HepG2 (cell line): ENCODE data around the gene KIF25. TPM values are rescaled to one million over a fixed set of nuclear protein-coding genes. Genes with fewer than 3 reads are reported as not detected.

ENCODE experiments used
- ATAC-seq: fragments of 200-7000 bp; cut with Tn5 transposase; 3 replicates; pipeline ENCODE4 v1.9.1; 2020; ENCODE audit warnings: mild to moderate bottlenecking, moderate library complexity
- BruUV-seq: library from RNA; stranded (reverse); fragments of 400-500 nt; replicated peaks from 2 replicates; lab custom pipeline; 2021; lab: Mats Ljungman, UMichigan
- CTCF ChIA-PET: fragments of 300-600 bp; formaldehyde crosslinking; extraction: SDS; loops from one replicate; lab custom pipeline; 2021; ENCODE audit warnings: low total read pairs, inconsistent platforms, low intra/inter-chr PET ratio; lab: Yijun Ruan, JAX
- POLR2A ChIA-PET: fragments of 350-600 bp; sonication (Branson Sonifier 250); formaldehyde crosslinking; loops from one replicate; lab custom pipeline; 2020; ENCODE audit warnings: antibody characterized with exemption, inconsistent platforms; lab: Yijun Ruan, JAX
- DNase-seq: peaks from one replicate; pipeline ENCODE4 v3.0.0-alpha.2; 2015; ENCODE audit warnings: low spot score
- FAIRE-seq: peaks from 3 replicates; lab custom pipeline; 2011; peaks lifted over from hg19 to GRCh38; lab: Jason Lieb, UNC
- H2AFZ ChIP-seq: one replicate; pipeline ENCODE4 v1.6.1; 2011; ENCODE audit warnings: low read length, inconsistent platforms
- H3K27ac ChIP-seq: fragments of 300-600 bp; 3 replicates; pipeline ENCODE4 v1.8.0; 2011; ENCODE audit warnings: mixed run types, mild to moderate bottlenecking, mixed read lengths, low read length, inconsistent platforms; ENCODE audit not compliant: insufficient read depth; ENCODE audit errors: extremely low read length
- H3K27me3 ChIP-seq, 2 experiments: fragments of 200-600 bp in 1 of 2; 2 replicates in 1 of 2; 3 replicates in 1 of 2; pipeline versions ENCODE4 v1.6.0 to v1.8.0; 2011; ENCODE audit warnings: low read length in 2 of 2, mild to moderate bottlenecking in 2 of 2, moderate library complexity in 2 of 2, inconsistent platforms in 1 of 2; ENCODE audit not compliant: insufficient read depth in 2 of 2, control insufficient read depth in 1 of 2
- H3K36me3 ChIP-seq, 2 experiments: fragments of 200-600 bp in 1 of 2; replicated peaks in 1 of 2; 2 replicates in 1 of 2; 3 replicates in 1 of 2; pipeline versions ENCODE4 v1.5.1 to v1.8.0; 2011; ENCODE audit warnings: low read length in 2 of 2, inconsistent platforms in 1 of 2; ENCODE audit not compliant: insufficient read depth in 2 of 2, control insufficient read depth in 1 of 2
- H3K4me1 ChIP-seq: 2 replicates; pipeline ENCODE4 v1.5.1; 2012; ENCODE audit warnings: low read length, inconsistent platforms; ENCODE audit not compliant: insufficient read depth
- H3K4me2 ChIP-seq: 2 replicates; pipeline ENCODE4 v1.6.0; 2011; ENCODE audit warnings: low read depth, low read length, inconsistent platforms
- H3K4me3 ChIP-seq, 3 experiments: fragments of 200-600 bp in 1 of 3; sonication (generic), shearing (Covaris generic) in 1 of 3; replicated peaks in 1 of 3; 2 replicates each; pipeline ENCODE4 v1.5.1; 2011 to 2016; ENCODE audit warnings: low read length in 3 of 3, inconsistent platforms in 2 of 3, low read depth in 2 of 3, mild to moderate bottlenecking in 2 of 3, control low read depth in 1 of 3, mixed read lengths in 1 of 3; ENCODE audit not compliant: insufficient read depth in 1 of 3
- H3K79me2 ChIP-seq: one replicate; pipeline ENCODE4 v1.6.1; 2011; ENCODE audit warnings: low read length, inconsistent platforms; ENCODE audit not compliant: insufficient read depth
- H3K9ac ChIP-seq: 2 replicates; pipeline ENCODE4 v1.6.0; 2011; ENCODE audit warnings: mild to moderate bottlenecking, low read depth, low read length, inconsistent platforms; ENCODE audit not compliant: insufficient read depth
- H3K9me3 ChIP-seq: 2 replicates; pipeline ENCODE4 v1.5.1; 2012; ENCODE audit warnings: mild to moderate bottlenecking, low read length
- H4K20me1 ChIP-seq: 2 replicates; pipeline ENCODE4 v1.6.0; 2011; ENCODE audit warnings: inconsistent platforms, mild to moderate bottlenecking, low read length, moderate library complexity; ENCODE audit not compliant: insufficient read depth
- FOXJ3 ChIP-seq: sonication (generic); formaldehyde crosslinking; IDR thresholded peaks from 2 replicates; pipeline ENCODE4 v1.4.0; 2020; ENCODE audit warnings: missing genetic modification reagents, mild to moderate bottlenecking, borderline replicate concordance
- FOXP1 ChIP-seq, 2 experiments: fragments of 450-650 bp in 1 of 2; IDR thresholded peaks; 2 replicates each; pipeline ENCODE4 v1.6.1; 2017 to 2018; ENCODE audit warnings: antibody characterized with exemption in 1 of 2
- PCBP1 ChIP-seq: fragments of 200-400 bp; formaldehyde crosslinking; IDR thresholded peaks from 2 replicates; pipeline ENCODE4 v1.6.1; 2017; ENCODE audit warnings: mild to moderate bottlenecking, low read depth, low read length, borderline replicate concordance
- SP5 ChIP-seq: IDR thresholded peaks from 2 replicates; pipeline ENCODE4 v1.6.1; 2016; ENCODE audit warnings: low read depth, borderline replicate concordance
- TAF15 ChIP-seq: fragments of 200-400 bp; formaldehyde crosslinking; IDR thresholded peaks from one replicate; pipeline ENCODE4 v1.6.1; 2018; ENCODE audit warnings: mild to moderate bottlenecking, low read depth, low read length; ENCODE audit not compliant: poor library complexity, severe bottlenecking
- TRIM24 ChIP-seq: sonication (generic); formaldehyde crosslinking; IDR thresholded peaks from 2 replicates; pipeline ENCODE4 v1.8.0; 2022; ENCODE audit warnings: mild to moderate bottlenecking, missing genetic modification reagents
- ZBTB8A ChIP-seq: sonication (generic); formaldehyde crosslinking; IDR thresholded peaks from 2 replicates; pipeline ENCODE4 v1.4.0; 2020; ENCODE audit warnings: mild to moderate bottlenecking, low read depth, missing genetic modification reagents, borderline replicate concordance
- ZMYM2 ChIP-seq: sonication (generic); formaldehyde crosslinking; IDR thresholded peaks from 2 replicates; pipeline ENCODE4 v1.8.0; 2022; ENCODE audit warnings: mild to moderate bottlenecking, missing genetic modification reagents
- ZNF317 ChIP-seq: sonication (generic); formaldehyde crosslinking; IDR thresholded peaks from 2 replicates; pipeline ENCODE4 v1.5.0; 2020; ENCODE audit warnings: mild to moderate bottlenecking, missing genetic modification reagents
- ZNF484 ChIP-seq: sonication (generic); formaldehyde crosslinking; IDR thresholded peaks from 2 replicates; pipeline ENCODE4 v1.5.1; 2020; ENCODE audit warnings: mild to moderate bottlenecking, low read depth, missing genetic modification reagents, borderline replicate concordance
- ZNF530 ChIP-seq: sonication (generic); formaldehyde crosslinking; IDR thresholded peaks from 2 replicates; pipeline ENCODE4 v1.5.0; 2020; ENCODE audit warnings: low read depth, mild to moderate bottlenecking, missing genetic modification reagents
- ZNF746 ChIP-seq: sonication (generic); formaldehyde crosslinking; IDR thresholded peaks from 2 replicates; pipeline ENCODE4 v1.8.0; 2022; ENCODE audit warnings: mild to moderate bottlenecking, missing genetic modification reagents
- ZNF883 ChIP-seq: sonication (generic); formaldehyde crosslinking; IDR thresholded peaks from 2 replicates; pipeline ENCODE4 v1.5.1; 2020; ENCODE audit warnings: mild to moderate bottlenecking, missing genetic modification reagents; ENCODE audit errors: not compliant biosample characterization
- WGBS: methylation state at CpG from one replicate; pipeline ENCODE4 v1.1.6; 2017; ENCODE audit warnings: low lambda C conversion rate; 5-methylcytosine and 5-hydroxymethylcytosine counted together
- in situ Hi-C: cut with HindIII; loops from 2 replicates; pipeline ENCODE4 v1.10.0; 2017; ENCODE audit warnings: low pct_unique_long_range_greater_than_20kb; ENCODE audit not compliant: extremely low pct_ligation_motif_present
- intact Hi-C: fragments of 100-400 bp; cut with micrococcal nuclease; formaldehyde crosslinking; loops from one replicate; pipeline ENCODE4 v1.10.0; 2022; ENCODE audit not compliant: unreplicated experiment
- polyA plus RNA-seq, 8 experiments: library from polyadenylated mRNA; depleted of rRNA in 3 of 8; stranded (reverse) in 7 of 8; unstranded in 1 of 8; fragments of >200 nt; fragmentation: Illumina TruSeq in 4 of 8; extraction: Trizol in 4 of 8; gene quantifications; 2 replicates each; pipeline versions ENCODE4 v1.2.1 to v1.2.3, GENCODE V29; 2011 to 2016; ENCODE audit warnings: low read depth in 4 of 8, missing spikeins in 1 of 8, mixed read lengths in 1 of 8; ENCODE audit not compliant: insufficient read depth in 1 of 8
- total RNA-seq, 5 experiments: library from RNA; depleted of rRNA; stranded (reverse); fragments of >200 nt; fragmentation: Illumina TruSeq; extraction: Trizol; gene quantifications; 2 replicates each; pipeline ENCODE4 v1.2.3, GENCODE V29; 2016; ENCODE audit warnings: low read depth in 1 of 5
- TF ChIP-seq, protein P1 (sequence below): sonication (generic); formaldehyde crosslinking; IDR thresholded peaks from 2 replicates; pipeline ENCODE4 v1.4.0; 2020; ENCODE audit warnings: missing genetic modification reagents
- TF ChIP-seq, protein P2 (sequence below): sonication (generic); formaldehyde crosslinking; IDR thresholded peaks from 2 replicates; pipeline ENCODE4 v1.8.0; 2022; ENCODE audit warnings: missing genetic modification reagents, mild to moderate bottlenecking, inconsistent platforms, borderline replicate concordance

KIF25 gene
- total and polyA plus RNA-seq, 2 of the 13 experiments (the other 11 are each of a cell fraction or from before 2014, with no cell fraction given) = not detected

DNA sequence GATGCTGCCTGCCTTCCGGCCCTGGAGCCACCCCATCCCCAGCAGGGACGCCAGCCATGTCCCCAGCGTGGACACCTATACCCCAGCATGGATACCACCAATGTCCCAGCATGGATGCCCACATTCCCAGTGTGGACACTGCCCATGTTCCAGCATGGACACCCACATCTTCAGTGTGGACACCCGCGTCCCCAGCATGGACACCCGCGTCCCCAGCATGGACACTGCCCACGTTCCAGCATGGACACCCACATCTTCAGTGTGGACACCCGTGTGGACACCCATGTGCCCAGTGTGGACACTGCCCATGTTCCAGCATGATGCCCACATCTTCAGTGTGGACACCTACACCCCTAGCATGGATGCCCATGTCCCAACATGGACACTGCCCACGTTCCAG lies 88.6 kb downstream of the KIF25 start (continued):
- no peak for TF ChIP-seq ZNF317 (CRISPR knock-in tag)

DNA sequence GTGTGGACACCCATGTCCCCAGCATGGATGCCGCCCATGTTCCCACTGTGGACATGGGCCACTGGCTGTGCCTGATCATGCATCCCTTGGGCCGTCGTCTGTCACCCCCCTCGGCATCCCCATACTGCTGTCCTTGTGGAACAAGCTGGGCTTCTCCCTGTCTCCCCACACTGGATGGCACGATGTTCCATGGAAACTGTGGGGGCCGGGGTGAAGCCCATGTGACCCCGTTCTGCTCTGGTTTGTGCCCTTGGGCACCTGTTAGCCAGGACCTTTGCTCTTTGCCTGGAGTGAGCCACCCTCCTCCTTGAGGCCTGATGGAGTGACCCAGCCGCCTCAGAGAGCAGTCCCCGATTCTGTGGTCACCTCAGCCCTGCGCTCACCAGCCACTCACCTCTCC lies 89.1 kb downstream of the KIF25 start:
- H3K79me2 ChIP-seq = no peaks in the 10 kb centered on the region
- CTCF ChIA-PET = no interaction called here
- H2AFZ ChIP-seq = no peak overlapping the region
- no peak overlapping the region for H3K4me3 ChIP-seq
- in situ Hi-C loops (no loop called here), intact Hi-C loops (no loop called here)
- BruUV-seq = no TSS peak
- H3K9ac ChIP-seq = no peak overlapping the region
- WGBS = 60% methylated on average over 10 of the region's 10 CpGs
- peaks cover 25% of the 10 kb centered on the region for H3K4me1 ChIP-seq
- H4K20me1 ChIP-seq = no peaks in the 10 kb centered on the region
- H3K27me3 ChIP-seq = peaks cover 16 to 82% of the 10 kb centered on the region in 2 experiments
- TF ChIP-seq ZNF883 (CRISPR knock-in tag) = no peak
- no peak for TF ChIP-seq TRIM24 (CRISPR knock-in tag)
- TF ChIP-seq ZBTB8A (CRISPR knock-in tag) = no peak
- no peak for TF ChIP-seq SP5 (CRISPR knock-in tag)
- TF ChIP-seq PCBP1 = no peak
- TF ChIP-seq ZMYM2 (CRISPR knock-in tag) = no peak
- TF ChIP-seq, protein P1, sequence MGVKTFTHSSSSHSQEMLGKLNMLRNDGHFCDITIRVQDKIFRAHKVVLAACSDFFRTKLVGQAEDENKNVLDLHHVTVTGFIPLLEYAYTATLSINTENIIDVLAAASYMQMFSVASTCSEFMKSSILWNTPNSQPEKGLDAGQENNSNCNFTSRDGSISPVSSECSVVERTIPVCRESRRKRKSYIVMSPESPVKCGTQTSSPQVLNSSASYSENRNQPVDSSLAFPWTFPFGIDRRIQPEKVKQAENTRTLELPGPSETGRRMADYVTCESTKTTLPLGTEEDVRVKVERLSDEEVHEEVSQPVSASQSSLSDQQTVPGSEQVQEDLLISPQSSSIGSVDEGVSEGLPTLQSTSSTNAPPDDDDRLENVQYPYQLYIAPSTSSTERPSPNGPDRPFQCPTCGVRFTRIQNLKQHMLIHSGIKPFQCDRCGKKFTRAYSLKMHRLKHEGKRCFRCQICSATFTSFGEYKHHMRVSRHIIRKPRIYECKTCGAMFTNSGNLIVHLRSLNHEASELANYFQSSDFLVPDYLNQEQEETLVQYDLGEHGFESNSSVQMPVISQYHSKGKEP = no peak
- TF ChIP-seq, protein P2, sequence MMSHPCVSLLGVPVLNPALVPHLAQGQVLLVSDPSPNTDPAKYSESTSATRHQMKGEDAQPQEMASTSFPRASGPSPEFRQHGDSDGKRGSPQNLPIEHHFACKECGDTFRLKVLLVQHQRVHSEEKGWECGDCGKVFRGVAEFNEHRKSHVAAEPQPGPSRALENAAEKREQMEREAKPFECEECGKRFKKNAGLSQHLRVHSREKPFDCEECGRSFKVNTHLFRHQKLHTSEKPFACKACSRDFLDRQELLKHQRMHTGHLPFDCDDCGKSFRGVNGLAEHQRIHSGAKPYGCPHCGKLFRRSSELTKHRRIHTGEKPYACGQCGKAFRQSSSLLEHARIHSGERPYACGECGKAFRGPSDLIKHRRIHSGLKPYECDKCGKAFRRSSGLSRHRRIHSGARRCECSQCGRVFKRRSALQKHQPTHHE (CRISPR knock-in tag) = no peak
- TF ChIP-seq ZNF484 (CRISPR knock-in tag) = no peak
- TF ChIP-seq ZNF530 (CRISPR knock-in tag) = no peak
- no peak for TF ChIP-seq ZNF746
- no peak for TF ChIP-seq TAF15
- no peak for TF ChIP-seq FOXP1 (IDR thresholded peaks at IDR 0.05)
- TF ChIP-seq FOXP1 (CRISPR knock-in tag; IDR thresholded peaks at IDR 0.05) = no peak
- TF ChIP-seq FOXJ3 = no peak
- TF ChIP-seq, all 625 proteins: peak for 0
- H3K4me2 ChIP-seq = no peak overlapping the region
- no peak for DNase-seq
- H3K36me3 ChIP-seq = no peaks in the 10 kb centered on the region
- POLR2A ChIA-PET = no interaction called here
- ATAC-seq = no peak
- H3K27ac ChIP-seq = no peak overlapping the region
- no peak for FAIRE-seq
- H3K9me3 ChIP-seq = no peaks in the 10 kb centered on the region
